GM18868 (cell line): ENCODE results near the gene PEPD.

Experiments used
- ATAC-seq: cut with Tn5 transposase; IDR thresholded peaks from one replicate; pipeline ENCODE4 v1.9.1; 2021; ENCODE audit warnings: mild to moderate bottlenecking, moderate library complexity; ENCODE audit not compliant: unreplicated experiment

The PEPD gene

GRCh38 chr19:33408538-33409434 is 112.8 kb downstream of the PEPD start:
- ATAC-seq, result no peak

GRCh38 chr19:33408116-33408515 is 113.5 kb downstream of the PEPD start:
- ATAC-seq, result no peak

GRCh38 chr19:33407716-33408115 is 113.9 kb downstream of the PEPD start:
- no peak for ATAC-seq

- no peak for ATAC-seq
Measured at GRCh38 chr19:33407140-33407551, 114.4 kb downstream of the PEPD start.

- peak; percentile 50 for ATAC-seq
Measured at GRCh38 chr19:33406521-33407139, 115.0 kb downstream of the PEPD start.

GRCh38 chr19:33405553-33406461 is 115.8 kb downstream of the PEPD start:
- no peak for ATAC-seq

- no peak for ATAC-seq
Measured at GRCh38 chr19:33405254-33405552, 116.4 kb downstream of the PEPD start.

- no peak for ATAC-seq
Measured at GRCh38 chr19:33404506-33405253, 116.9 kb downstream of the PEPD start.

- no peak for ATAC-seq
Measured at GRCh38 chr19:33403973-33404304, 117.7 kb downstream of the PEPD start.

- ATAC-seq, result no peak
Measured at GRCh38 chr19:33403221-33403972, 118.2 kb downstream of the PEPD start.

GRCh38 chr19:33402421-33403220 is 119.0 kb downstream of the PEPD start:
- ATAC-seq, result no peak

GRCh38 chr19:33401683-33402420 is 119.7 kb downstream of the PEPD start:
- no peak for ATAC-seq

GRCh38 chr19:33400856-33401682 is 120.5 kb downstream of the PEPD start:
- no peak for ATAC-seq

- no peak for ATAC-seq
Measured at GRCh38 chr19:33399745-33400681, 121.6 kb downstream of the PEPD start.

GRCh38 chr19:33399081-33399744 is 122.4 kb downstream of the PEPD start:
- ATAC-seq, result no peak
